ENCODE results near the gene PTPN14. TPM values are rescaled to one million over a fixed set of nuclear protein-coding genes. Genes with fewer than 3 reads are reported as not detected.

PTPN14 gene
- polyA plus RNA-seq, 1 donor: 14.1 TPM

DNA sequence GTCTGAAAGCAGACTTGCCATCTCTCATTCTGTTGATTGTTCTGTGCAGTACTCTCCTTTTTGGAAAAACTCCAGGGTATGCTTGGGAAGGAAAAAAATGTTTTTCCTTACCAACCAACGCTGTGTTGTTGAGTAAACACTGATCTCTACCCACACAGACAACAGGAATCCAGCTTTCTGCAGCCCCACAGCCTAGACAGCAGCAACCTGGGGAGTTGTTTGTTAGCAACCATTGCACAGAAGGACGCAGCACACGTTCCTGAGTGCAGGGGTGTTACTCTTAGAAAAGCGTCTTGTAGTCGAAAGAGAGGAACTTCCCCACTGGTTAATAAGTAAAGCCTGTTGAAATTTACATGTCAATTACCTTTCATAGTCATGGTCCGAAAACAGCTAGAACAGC, 213.9 kb downstream of the PTPN14 start:
- no peak for DNase-seq (ENCODE audit: low read depth)

DNA sequence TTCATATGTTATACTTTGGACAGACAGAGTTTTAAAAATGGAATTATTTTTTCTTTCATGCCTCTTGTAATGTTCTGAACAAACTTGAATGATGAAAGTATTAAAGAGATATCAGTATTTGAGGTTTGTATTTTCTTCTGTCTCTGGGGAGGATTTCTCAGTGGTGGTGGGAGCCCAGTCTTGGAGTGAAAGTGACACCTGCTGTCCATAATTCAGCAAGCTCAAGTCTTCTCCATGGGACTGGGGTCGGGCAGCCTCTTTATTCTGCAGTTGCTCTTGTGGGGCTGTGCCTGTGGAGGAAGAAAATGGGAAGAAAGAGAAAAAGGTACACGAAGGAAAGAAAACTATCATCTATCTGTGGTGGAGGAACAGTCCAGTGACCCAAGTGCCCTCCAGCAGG, 214.4 kb downstream of the PTPN14 start:
- DNase-seq (ENCODE audit: low read depth): no peak

DNA sequence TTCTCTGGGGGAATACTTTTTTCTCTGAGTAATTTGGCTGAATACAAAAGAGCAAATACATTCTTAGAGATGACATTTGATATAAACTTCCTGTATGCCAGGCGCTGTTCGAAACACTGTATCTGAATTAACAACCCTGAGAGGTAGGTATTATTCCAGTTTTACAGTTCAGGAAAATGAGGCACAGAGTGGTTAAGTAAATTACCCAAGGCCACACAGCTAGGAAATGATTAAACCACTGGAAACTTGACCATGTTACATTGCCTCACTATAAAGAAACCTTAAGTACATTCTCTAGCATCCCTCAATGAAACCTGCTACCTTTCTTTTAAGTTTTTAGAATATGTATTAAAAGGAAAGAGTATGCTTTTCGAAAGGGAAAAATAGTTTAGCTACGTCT, 215.8 kb downstream of the PTPN14 start:
- DNase-seq (ENCODE audit: low read depth): no peak

DNA sequence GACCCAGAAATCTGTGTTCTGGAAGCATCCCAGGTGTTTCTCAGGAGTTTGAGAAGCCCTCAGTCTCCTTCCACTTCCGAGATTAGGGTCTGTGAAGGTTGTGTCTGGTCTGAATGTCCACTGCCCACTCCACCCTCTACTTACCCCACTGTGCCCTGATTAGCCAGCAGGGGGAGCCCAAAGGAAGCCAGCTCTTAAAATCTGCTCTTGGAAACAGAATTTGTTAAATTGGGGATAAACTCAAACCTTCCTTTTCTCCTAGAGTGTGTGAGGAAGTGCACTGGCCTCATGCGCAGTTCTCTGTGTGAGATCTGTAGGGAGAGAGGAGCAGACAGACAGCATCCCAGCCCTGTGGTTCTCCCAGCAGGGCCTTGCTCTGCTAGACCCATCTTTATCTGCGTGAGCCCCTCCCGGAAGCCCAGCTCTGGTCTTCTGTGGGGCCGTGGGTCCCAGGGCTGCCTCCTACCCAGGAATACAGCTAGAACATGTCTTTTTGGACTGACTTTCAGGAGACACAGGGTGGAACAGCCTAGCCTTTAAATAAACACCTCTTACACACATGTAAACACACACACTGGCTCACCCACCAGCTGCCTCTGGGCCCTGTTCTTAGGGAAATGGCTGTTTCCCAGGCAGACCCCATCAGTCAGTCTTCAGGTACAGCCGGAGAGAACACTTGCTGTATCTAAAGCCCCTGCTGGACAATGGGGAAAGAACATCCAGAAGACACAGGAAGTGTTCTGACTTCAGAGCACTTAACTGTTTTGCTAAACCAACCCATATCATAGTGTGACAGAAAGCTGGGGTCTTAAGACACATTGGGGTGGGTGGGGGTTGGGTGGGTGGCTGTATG, 218.2 kb downstream of the PTPN14 start:
- DNase-seq (ENCODE audit: low read depth): no peak

- DNase-seq (ENCODE audit: low read depth): no peak
Measured at GRCh38 chr1:214331827-214332423, 219.5 kb downstream of the PTPN14 start.

DNA sequence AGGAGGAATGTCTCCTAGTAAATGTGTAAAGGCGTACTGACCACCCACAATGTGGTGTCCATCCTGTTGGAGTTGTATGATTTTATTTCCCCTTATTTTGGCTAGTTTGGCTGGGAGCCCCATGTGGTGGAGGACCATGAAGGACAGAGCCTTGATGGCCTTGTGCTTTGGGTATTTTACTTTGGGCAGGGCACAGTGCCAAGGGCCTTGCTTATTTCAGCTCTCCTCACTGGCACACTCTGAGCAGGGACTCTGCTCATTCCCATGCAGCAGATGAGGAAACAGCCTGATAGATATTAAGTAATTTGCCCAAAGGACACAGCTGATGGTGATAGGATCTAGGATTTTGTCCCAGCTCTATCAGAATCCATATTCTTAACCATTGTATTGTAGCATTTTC, 220.2 kb downstream of the PTPN14 start:
- no peak for DNase-seq (ENCODE audit: low read depth)

GRCh38 chr1:214330715-214331114, 220.7 kb downstream of the PTPN14 start:
- DNase-seq (ENCODE audit: low read depth): no peak

- DNase-seq (ENCODE audit: low read depth): no peak
Measured at GRCh38 chr1:214330222-214330621, 221.2 kb downstream of the PTPN14 start.

DNA sequence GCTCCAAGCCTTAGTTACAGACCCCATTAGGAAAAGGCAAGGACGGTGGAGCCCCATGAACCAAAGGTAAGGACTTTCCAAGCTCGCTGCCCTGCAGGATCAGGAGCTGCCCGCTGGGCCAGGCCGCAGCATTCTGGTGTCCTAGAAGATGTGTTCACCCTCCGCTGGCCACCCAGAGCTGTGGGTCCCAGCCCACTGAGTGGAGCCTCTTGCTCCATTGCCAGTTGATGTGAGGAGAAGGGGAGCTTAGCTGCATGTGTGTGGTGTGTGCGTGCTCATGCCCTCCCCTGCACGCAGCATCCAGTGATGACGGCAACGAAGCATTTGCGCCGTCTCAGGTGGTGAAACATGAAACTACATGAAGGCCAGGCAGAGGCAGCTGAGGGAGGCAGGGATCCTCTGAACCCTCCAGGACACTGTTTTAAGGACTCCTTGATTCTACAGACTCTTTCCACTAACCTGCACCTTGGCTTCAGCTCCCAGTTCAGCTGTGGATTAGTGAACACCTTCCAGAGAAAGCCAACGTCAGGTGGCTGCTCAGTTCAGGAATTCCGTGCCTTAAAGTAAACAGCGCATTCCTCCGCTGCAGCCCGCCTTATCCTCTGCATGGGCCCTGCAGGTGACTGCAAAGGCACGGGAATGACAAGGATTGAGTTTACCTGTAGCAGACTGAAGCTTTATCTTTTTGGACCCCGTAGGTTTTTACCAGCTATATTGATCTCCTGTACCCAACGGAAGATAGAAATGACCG, 221.8 kb downstream of the PTPN14 start:
- no peak for DNase-seq (ENCODE audit: low read depth)

GRCh38 chr1:214328770-214329469, 222.5 kb downstream of the PTPN14 start:
- no peak for DNase-seq (ENCODE audit: low read depth)

DNA sequence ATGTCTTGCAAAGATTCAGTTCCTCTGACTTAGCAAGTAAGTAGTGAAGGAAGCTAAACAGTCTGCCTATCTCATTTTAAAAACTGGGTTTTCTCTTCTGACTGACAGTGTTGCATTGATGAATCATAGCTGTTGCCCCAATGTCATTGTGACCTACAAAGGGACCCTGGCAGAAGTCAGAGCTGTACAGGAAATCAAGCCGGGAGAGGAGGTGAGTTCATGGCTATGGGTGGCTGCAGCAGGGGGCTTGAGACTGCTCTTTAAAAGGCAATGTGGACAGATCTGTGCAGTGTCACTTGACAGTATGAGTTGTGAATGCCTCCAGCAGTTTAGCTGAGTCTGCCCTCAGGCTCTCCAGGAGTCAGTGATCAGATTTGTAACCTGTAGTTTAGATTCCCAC, 223.9 kb downstream of the PTPN14 start:
- no peak for DNase-seq (ENCODE audit: low read depth)

GRCh38 chr1:214326406-214326805, 225.0 kb downstream of the PTPN14 start:
- no peak for DNase-seq (ENCODE audit: low read depth)

- no peak for DNase-seq (ENCODE audit: low read depth)
Measured at GRCh38 chr1:214324896-214325800, 226.3 kb downstream of the PTPN14 start.

DNA sequence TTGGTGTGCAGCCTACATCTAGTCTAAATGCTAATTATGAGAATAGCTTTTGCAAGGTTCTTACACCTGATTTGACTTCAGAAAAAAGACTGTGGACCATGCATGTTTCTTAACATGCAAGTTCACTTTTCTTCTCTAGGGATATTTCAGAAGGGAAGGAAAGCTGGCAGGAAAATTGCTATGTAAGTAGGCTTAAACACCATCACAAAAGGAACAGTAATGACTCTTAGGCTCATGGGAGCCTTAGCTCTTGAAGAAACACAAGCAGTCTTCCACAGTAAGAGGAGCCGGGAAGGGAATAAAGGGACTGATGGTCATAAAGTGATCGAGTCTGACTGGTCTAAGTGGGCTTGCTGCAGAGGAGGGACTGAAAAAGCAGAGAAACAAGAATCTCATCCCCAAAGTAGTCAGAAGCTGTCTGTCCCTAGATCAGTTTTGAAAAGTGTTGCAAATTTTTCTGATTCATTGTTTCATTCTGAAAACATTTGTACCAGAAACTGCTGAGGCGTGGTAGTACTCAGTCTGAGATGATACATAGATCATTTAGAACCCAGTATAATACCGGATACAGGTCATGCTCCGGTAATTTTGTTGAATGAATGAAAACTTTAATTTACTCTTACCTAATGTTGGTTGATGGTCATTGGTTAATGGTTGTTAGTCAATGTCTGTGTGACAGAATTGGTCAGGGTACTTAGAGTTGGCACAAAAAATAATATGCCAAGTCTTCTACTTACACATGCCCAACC, 229.5 kb downstream of the PTPN14 start:
- DNase-seq (ENCODE audit: low read depth): no peak

GRCh38 chr1:214319938-214320337, 231.5 kb downstream of the PTPN14 start:
- DNase-seq (ENCODE audit: low read depth): no peak

DNA sequence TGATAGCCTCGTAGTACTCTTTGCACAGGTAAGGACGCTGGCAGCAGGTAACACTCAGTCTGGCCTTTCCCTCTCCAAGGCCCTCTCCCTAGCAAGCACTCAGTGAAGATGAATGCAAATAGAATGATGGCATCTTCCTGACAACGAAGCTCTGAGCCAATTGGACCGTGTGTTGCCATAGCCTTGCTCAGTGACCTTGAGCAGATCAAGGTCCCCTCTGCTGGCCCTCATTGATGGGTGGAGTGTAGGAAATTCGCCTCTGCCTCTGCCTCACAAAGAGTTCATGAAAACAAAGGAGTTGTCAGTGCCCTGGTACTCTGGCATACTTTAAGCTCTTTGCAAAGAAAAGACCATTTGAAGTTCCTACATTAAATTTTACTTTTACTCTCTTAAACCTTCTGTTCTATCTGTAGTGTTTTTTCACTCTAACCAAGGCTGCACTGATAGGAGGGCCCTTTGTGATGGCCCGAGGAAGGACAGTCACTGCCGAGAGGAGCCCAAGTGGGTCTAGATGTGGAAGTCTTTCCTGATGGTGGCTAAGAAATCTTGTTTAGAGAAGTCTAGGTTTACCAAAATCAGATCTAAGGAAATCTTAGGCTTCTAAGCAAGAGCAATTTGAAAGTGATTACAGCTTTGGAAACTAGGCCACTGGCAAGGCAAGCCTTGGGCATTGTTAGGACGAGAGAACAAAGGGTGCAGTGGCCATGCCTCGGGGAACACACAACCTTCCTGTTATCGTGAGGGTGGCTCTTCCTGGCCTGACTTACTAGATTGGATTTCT, 232.3 kb downstream of the PTPN14 start:
- DNase-seq (ENCODE audit: low read depth): no peak

DNA sequence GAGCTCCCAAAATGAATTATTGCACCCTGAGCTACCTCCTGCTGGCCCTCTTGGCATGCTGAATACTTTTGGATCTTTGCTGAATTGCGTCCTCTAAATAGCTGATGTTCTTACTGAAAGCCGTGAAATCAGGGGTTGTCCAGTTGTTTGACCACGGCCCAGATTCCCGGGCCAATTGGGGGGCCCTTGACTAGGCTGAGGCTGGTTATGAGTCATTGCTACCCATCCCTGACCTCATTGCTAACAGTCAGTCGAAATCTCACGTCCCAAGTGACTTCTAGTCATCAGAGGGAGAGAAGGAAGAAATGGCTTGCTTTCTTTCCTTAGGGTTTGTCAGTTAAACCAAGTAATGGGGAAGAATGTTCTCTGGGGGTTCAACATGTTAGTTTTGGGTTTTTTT, 233.0 kb downstream of the PTPN14 start:
- DNase-seq (ENCODE audit: low read depth): no peak

DNA sequence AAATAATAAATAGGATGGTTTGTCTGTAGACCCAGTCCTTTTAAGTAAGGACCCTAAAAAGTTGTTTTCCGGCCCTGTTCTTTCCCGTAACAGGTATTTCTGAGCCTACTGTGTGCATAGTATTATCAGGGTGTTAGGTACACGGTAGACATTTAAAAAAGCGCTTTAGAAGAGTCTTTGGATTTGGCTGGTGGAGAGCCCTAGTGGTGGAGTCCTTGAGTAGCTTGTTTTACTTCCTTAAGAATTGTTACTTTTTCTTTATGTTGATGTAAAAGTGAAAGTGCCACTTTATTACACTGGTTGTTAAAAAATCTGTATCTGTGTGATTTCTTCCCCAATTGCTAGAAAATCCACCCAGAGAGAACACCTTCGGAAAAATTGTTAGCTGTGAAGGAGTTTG, 233.7 kb downstream of the PTPN14 start:
- no peak for DNase-seq (ENCODE audit: low read depth)

DNA sequence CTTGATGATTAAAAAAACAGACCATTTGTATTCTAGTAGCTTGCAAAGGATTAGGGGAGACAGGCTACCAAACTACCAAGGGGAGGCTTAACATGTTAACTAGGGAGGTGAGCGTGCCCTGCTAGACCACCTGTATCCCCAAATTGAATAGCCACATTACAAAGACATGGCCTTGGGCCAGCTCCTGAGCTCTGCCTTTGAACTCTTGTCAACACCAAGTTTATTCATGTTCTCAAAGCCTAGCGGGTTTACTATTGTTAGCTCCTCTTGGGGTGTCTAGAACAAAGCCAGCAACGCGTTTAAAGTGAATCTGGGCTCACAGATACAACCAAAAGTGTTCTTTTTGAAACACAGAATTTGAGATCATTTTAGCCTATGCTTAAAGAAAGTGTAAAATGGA, 234.1 kb downstream of the PTPN14 start:
- DNase-seq (ENCODE audit: low read depth): no peak

- DNase-seq (ENCODE audit: low read depth): no peak
Measured at GRCh38 chr1:214316593-214316992, 234.8 kb downstream of the PTPN14 start.
